ENCODE measurements around the gene ZNF428.
A peak's percentile ranks its signal among the peaks of the same experiment; 100 is the strongest.
"Not testable (repeated sequence)": the region's sequence is repeated elsewhere in the genome, so short reads cannot be mapped to it uniquely, and the experiment has no call there.

The ZNF428 gene

GRCh38 chr19:43598445-43599240 lies 20.8 kb downstream of the ZNF428 start:
- DNase-seq, result no peak
- in situ Hi-C loops (cut with HindIII; ENCODE audit: low pct_ligation_motif_present, low pct_unique_long_range_greater_than_20kb, low sequenced_read_pairs), result no loop called here

- no peak for DNase-seq
- in situ Hi-C loops (cut with HindIII; ENCODE audit: low pct_ligation_motif_present, low pct_unique_long_range_greater_than_20kb, low sequenced_read_pairs), result no loop called here
Measured at GRCh38 chr19:43597876-43598275, 21.6 kb downstream of the ZNF428 start.

GRCh38 chr19:43596842-43597461 lies 22.5 kb downstream of the ZNF428 start:
- in situ Hi-C loops (cut with HindIII; ENCODE audit: low pct_ligation_motif_present, low pct_unique_long_range_greater_than_20kb, low sequenced_read_pairs), result no loop called here
- no peak for DNase-seq

GRCh38 chr19:43595999-43596841 lies 23.2 kb downstream of the ZNF428 start, which contains the start of the genes IRGQ and ZNF576:
IRGQ (minus strand) TSS chr19:43596134; CDS start chr19:43595338, 796 bp downstream.
ZNF576 (plus strand) TSS chr19:43596595; CDS start chr19:43597109, 514 bp downstream.
- peak; percentile 99 for DNase-seq
- in situ Hi-C loops (cut with HindIII; ENCODE audit: low pct_ligation_motif_present, low pct_unique_long_range_greater_than_20kb, low sequenced_read_pairs), result no loop called here

GRCh38 chr19:43595605-43595998 lies 23.8 kb downstream of the ZNF428 start:
- in situ Hi-C loops (cut with HindIII; ENCODE audit: low pct_ligation_motif_present, low pct_unique_long_range_greater_than_20kb, low sequenced_read_pairs), result no loop called here
- no peak for DNase-seq

GRCh38 chr19:43594710-43595604 lies 24.5 kb downstream of the ZNF428 start:
- in situ Hi-C loops (cut with HindIII; ENCODE audit: low pct_ligation_motif_present, low pct_unique_long_range_greater_than_20kb, low sequenced_read_pairs), result no loop called here
- DNase-seq, result peak; percentile 22

GRCh38 chr19:43594081-43594697 lies 25.2 kb downstream of the ZNF428 start:
- in situ Hi-C loops (cut with HindIII; ENCODE audit: low pct_ligation_motif_present, low pct_unique_long_range_greater_than_20kb, low sequenced_read_pairs), result no loop called here
- no peak for DNase-seq

GRCh38 chr19:43592800-43593350 lies 26.6 kb downstream of the ZNF428 start:
- in situ Hi-C loops (cut with HindIII; ENCODE audit: low pct_ligation_motif_present, low pct_unique_long_range_greater_than_20kb, low sequenced_read_pairs), result no loop called here
- no peak for DNase-seq

GRCh38 chr19:43591904-43592772 lies 27.3 kb downstream of the ZNF428 start:
- DNase-seq, result no peak
- in situ Hi-C loops (cut with HindIII; ENCODE audit: low pct_ligation_motif_present, low pct_unique_long_range_greater_than_20kb, low sequenced_read_pairs), result no loop called here

- in situ Hi-C loops (cut with HindIII; ENCODE audit: low pct_ligation_motif_present, low pct_unique_long_range_greater_than_20kb, low sequenced_read_pairs), result no loop called here
- DNase-seq, result no peak
Measured at GRCh38 chr19:43589678-43590077, 29.8 kb downstream of the ZNF428 start.

GRCh38 chr19:43589277-43589676 lies 30.2 kb downstream of the ZNF428 start:
- in situ Hi-C loops (cut with HindIII; ENCODE audit: low pct_ligation_motif_present, low pct_unique_long_range_greater_than_20kb, low sequenced_read_pairs), result no loop called here

GRCh38 chr19:43587029-43587428 lies 32.4 kb downstream of the ZNF428 start:
- in situ Hi-C loops (cut with HindIII; ENCODE audit: low pct_ligation_motif_present, low pct_unique_long_range_greater_than_20kb, low sequenced_read_pairs); DNase-seq: not testable (repeated sequence)

More at GRCh38 chr19:43589277-43589676, 30.2 kb downstream of the ZNF428 start:
- DNase-seq, result no peak

GRCh38 chr19:43586346-43586745 lies 33.1 kb downstream of the ZNF428 start:
- in situ Hi-C loops (cut with HindIII; ENCODE audit: low pct_ligation_motif_present, low pct_unique_long_range_greater_than_20kb, low sequenced_read_pairs), result no loop called here

GRCh38 chr19:43584484-43584883 lies 34.9 kb downstream of the ZNF428 start:
- in situ Hi-C loops (cut with HindIII; ENCODE audit: low pct_ligation_motif_present, low pct_unique_long_range_greater_than_20kb, low sequenced_read_pairs), result no loop called here

More at GRCh38 chr19:43586346-43586745, 33.1 kb downstream of the ZNF428 start:
- DNase-seq, result no peak

GRCh38 chr19:43582495-43582894 lies 36.9 kb downstream of the ZNF428 start:
- DNase-seq, result no peak

More at GRCh38 chr19:43584484-43584883, 34.9 kb downstream of the ZNF428 start:
- DNase-seq, result peak; percentile 38

GRCh38 chr19:43581467-43581866 lies 38.0 kb downstream of the ZNF428 start:
- in situ Hi-C loops (cut with HindIII; ENCODE audit: low pct_ligation_motif_present, low pct_unique_long_range_greater_than_20kb, low sequenced_read_pairs), result no loop called here
- no peak for DNase-seq

More at GRCh38 chr19:43582495-43582894, 36.9 kb downstream of the ZNF428 start:
- in situ Hi-C loops (cut with HindIII; ENCODE audit: low pct_ligation_motif_present, low pct_unique_long_range_greater_than_20kb, low sequenced_read_pairs), result no loop called here
